LNCAP (cell line): Measurements from ENCODE around the gene GRIPAP1.

Experiments
- TF ChIP-seq, protein P1 (sequence below): fragments of 450-650 bp; IDR thresholded peaks from 2 replicates; pipeline ENCODE4 v1.5.1; 2017; ENCODE audit warnings: mild to moderate bottlenecking

GRIPAP1 gene

GRCh38 chrX:49001521-49002090 is 458 bp downstream of the GRIPAP1 start:
- TF ChIP-seq, protein P1, sequence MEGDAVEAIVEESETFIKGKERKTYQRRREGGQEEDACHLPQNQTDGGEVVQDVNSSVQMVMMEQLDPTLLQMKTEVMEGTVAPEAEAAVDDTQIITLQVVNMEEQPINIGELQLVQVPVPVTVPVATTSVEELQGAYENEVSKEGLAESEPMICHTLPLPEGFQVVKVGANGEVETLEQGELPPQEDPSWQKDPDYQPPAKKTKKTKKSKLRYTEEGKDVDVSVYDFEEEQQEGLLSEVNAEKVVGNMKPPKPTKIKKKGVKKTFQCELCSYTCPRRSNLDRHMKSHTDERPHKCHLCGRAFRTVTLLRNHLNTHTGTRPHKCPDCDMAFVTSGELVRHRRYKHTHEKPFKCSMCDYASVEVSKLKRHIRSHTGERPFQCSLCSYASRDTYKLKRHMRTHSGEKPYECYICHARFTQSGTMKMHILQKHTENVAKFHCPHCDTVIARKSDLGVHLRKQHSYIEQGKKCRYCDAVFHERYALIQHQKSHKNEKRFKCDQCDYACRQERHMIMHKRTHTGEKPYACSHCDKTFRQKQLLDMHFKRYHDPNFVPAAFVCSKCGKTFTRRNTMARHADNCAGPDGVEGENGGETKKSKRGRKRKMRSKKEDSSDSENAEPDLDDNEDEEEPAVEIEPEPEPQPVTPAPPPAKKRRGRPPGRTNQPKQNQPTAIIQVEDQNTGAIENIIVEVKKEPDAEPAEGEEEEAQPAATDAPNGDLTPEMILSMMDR = no peak

DNA sequence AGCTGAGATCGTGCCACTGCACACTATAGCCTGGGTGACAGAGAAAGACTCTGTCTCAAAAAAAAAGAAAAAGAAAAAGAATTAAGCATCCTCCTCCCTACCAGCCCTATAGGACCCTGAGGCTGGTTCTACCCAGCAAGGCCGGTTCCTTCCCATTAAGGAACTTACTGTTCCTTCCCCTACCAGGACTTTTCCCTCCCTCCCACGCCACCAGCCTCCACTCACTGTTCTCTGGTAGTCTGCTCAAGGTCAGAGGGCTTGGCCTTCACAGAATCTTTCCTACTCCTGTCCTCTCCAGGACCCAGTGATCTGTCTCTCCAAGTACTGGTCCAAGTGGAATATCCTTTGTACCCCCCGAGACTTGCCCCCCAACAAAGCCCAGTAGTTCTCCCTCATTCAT is 1.4 kb downstream of the GRIPAP1 start:
- TF ChIP-seq, protein P1 = no peak

- TF ChIP-seq, protein P1 = no peak
Observed at GRCh38 chrX:48999030-48999429, 3.0 kb downstream of the GRIPAP1 start.

- TF ChIP-seq, protein P1 = no peak
Observed at GRCh38 chrX:48998391-48998790, 3.7 kb downstream of the GRIPAP1 start.

GRCh38 chrX:48997865-48998264 is 4.2 kb downstream of the GRIPAP1 start:
- TF ChIP-seq, protein P1 = no peak

GRCh38 chrX:48997455-48997854 is 4.6 kb downstream of the GRIPAP1 start:
- TF ChIP-seq, protein P1 = no peak

DNA sequence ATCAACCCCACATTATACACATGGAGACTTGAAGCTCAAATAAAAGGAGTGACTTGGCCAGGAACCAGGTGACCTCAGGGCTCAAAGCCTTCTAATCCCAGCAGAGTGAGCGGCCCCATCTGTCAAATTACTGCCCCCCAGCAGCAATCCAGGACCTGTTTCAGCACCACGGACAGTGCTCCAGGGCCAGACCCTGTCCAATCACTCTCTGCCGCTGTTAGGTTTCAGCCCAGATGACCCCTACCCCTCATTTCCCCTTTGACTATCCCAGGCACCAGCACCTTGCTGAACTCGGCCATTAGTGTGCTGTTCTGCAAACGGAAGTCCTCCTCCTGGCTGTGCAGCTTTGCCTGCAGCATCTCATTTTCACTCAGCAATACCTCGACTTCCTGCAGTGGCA is 5.1 kb downstream of the GRIPAP1 start:
- TF ChIP-seq, protein P1 = no peak

- TF ChIP-seq, protein P1 = no peak
Observed at GRCh38 chrX:48992341-48992740, 9.7 kb downstream of the GRIPAP1 start.
